Muscle layer of colon (tissue), 2 donors: ENCODE data around the gene CD3E.

ENCODE experiments used
- H3K27ac ChIP-seq: one replicate; pipeline ENCODE4 v1.7.0; 2013; ENCODE audit warnings: low read depth, mild to moderate bottlenecking, low read length, moderate library complexity
- H3K27me3 ChIP-seq, 2 donors: one replicate each; pipeline ENCODE4 v1.7.0; 2013; ENCODE audit warnings: low read length in 2 of 2, mild to moderate bottlenecking in 2 of 2; ENCODE audit not compliant: insufficient read depth in 2 of 2, control insufficient read depth in 1 of 2
- H3K36me3 ChIP-seq: one replicate; pipeline ENCODE4 v1.7.0; 2013; ENCODE audit warnings: mild to moderate bottlenecking, low read length; ENCODE audit not compliant: insufficient read depth
- H3K4me1 ChIP-seq: one replicate; pipeline ENCODE4 v1.7.0; 2013; ENCODE audit warnings: mild to moderate bottlenecking, low read length; ENCODE audit not compliant: insufficient read depth
- H3K4me3 ChIP-seq, 2 donors: one replicate each; pipeline ENCODE4 v1.7.0; 2013; ENCODE audit warnings: low read length in 2 of 2, low read depth in 1 of 2, mild to moderate bottlenecking in 1 of 2, moderate library complexity in 1 of 2
- H3K9ac ChIP-seq: one replicate; pipeline ENCODE4 v1.7.0; 2013; ENCODE audit warnings: low read length
- H3K9me3 ChIP-seq: one replicate; pipeline ENCODE4 v1.7.0; 2013; ENCODE audit warnings: mild to moderate bottlenecking, low read length
- donor health status: abdominal sarcoma.
- donor health status: Adenocarcinoma of cecum.

The CD3E gene

GRCh38 chr11:118312328-118312727 lies 7.8 kb downstream of the CD3E start:
- Histone ChIP-seq H3K27me3 (peaks cover 7 to 8% of the 10 kb centered on the region in 2 donors), H3K4me1 (no peaks in the 10 kb centered on the region), H3K9ac (no peak overlapping the region), H3K36me3 (no peaks in the 10 kb centered on the region), H3K9me3 (no peaks in the 10 kb centered on the region), H3K4me3 (no peak overlapping the region), H3K27ac (no peak overlapping the region)

- no peaks in the 10 kb centered on the region for H3K36me3 ChIP-seq
These were observed 8.7 kb downstream of the CD3E start for GRCh38 chr11:118313242-118313641.

GRCh38 chr11:118314988-118315411 lies 10.5 kb downstream of the CD3E start:
- Histone ChIP-seq H3K27me3 (peaks cover 7 to 8% of the 10 kb centered on the region in 2 donors), H3K4me3 (no peak overlapping the region), H3K9me3 (no peaks in the 10 kb centered on the region), H3K4me1 (no peaks in the 10 kb centered on the region), H3K27ac (no peak overlapping the region), H3K9ac (no peak overlapping the region), H3K36me3 (no peaks in the 10 kb centered on the region)

More at GRCh38 chr11:118313242-118313641, 8.7 kb downstream of the CD3E start:
- peaks cover 7 to 8% of the 10 kb centered on the region in 2 donors for H3K27me3 ChIP-seq
- no peaks in the 10 kb centered on the region for H3K9me3 ChIP-seq
- H3K4me1 ChIP-seq: no peaks in the 10 kb centered on the region
- no peak overlapping the region for H3K4me3 ChIP-seq
- no peak overlapping the region for H3K9ac ChIP-seq
- no peak overlapping the region for H3K27ac ChIP-seq

- H3K4me1 ChIP-seq: no peaks in the 10 kb centered on the region
- H3K27ac ChIP-seq: no peak overlapping the region
These were observed 13.6 kb downstream of the CD3E start for GRCh38 chr11:118318124-118318523.

GRCh38 chr11:118318581-118319336 lies 14.2 kb downstream of the CD3E start:
- Histone ChIP-seq H3K9ac (no peak overlapping the region), H3K27ac (no peak overlapping the region), H3K4me1 (no peaks in the 10 kb centered on the region)

More at GRCh38 chr11:118318124-118318523, 13.6 kb downstream of the CD3E start:
- no peak overlapping the region for H3K4me3 ChIP-seq
- no peaks in the 10 kb centered on the region for H3K9me3 ChIP-seq
- peaks cover 7 to 8% of the 10 kb centered on the region in 2 donors for H3K27me3 ChIP-seq
- H3K9ac ChIP-seq: no peak overlapping the region
- H3K36me3 ChIP-seq: no peaks in the 10 kb centered on the region

GRCh38 chr11:118319337-118319707 lies 14.8 kb downstream of the CD3E start:
- H3K4me3 ChIP-seq: no peak overlapping the region
- no peak overlapping the region for H3K27ac ChIP-seq
- no peaks in the 10 kb centered on the region for H3K4me1 ChIP-seq
- no peak overlapping the region for H3K9ac ChIP-seq
- no peaks in the 10 kb centered on the region for H3K36me3 ChIP-seq
- H3K9me3 ChIP-seq: no peaks in the 10 kb centered on the region
- H3K27me3 ChIP-seq: peaks cover 0 to 6% of the 10 kb centered on the region in 2 donors

More at GRCh38 chr11:118318581-118319336, 14.2 kb downstream of the CD3E start:
- H3K36me3 ChIP-seq: no peaks in the 10 kb centered on the region
- H3K9me3 ChIP-seq: no peaks in the 10 kb centered on the region
- H3K4me3 ChIP-seq: no peak overlapping the region
- H3K27me3 ChIP-seq: peaks cover 3 to 8% of the 10 kb centered on the region in 2 donors

GRCh38 chr11:118320515-118320914 lies 16.0 kb downstream of the CD3E start:
- Histone ChIP-seq H3K27me3 (no peaks in the 10 kb centered on the region), H3K9me3 (no peaks in the 10 kb centered on the region), H3K9ac (no peak overlapping the region), H3K27ac (no peak overlapping the region), H3K36me3 (no peaks in the 10 kb centered on the region), H3K4me3 (no peak overlapping the region), H3K4me1 (no peaks in the 10 kb centered on the region)

GRCh38 chr11:118321386-118322082 lies 17.0 kb downstream of the CD3E start:
- Histone ChIP-seq H3K9me3 (no peaks in the 10 kb centered on the region), H3K27me3 (no peaks in the 10 kb centered on the region), H3K4me1 (no peaks in the 10 kb centered on the region), H3K36me3 (no peaks in the 10 kb centered on the region), H3K4me3 (no peak overlapping the region), H3K27ac (no peak overlapping the region), H3K9ac (no peak overlapping the region)

- H3K9ac ChIP-seq: no peak overlapping the region
- no peaks in the 10 kb centered on the region for H3K4me1 ChIP-seq
- H3K36me3 ChIP-seq: no peaks in the 10 kb centered on the region
- no peaks in the 10 kb centered on the region for H3K9me3 ChIP-seq
- no peak overlapping the region for H3K4me3 ChIP-seq
- H3K27ac ChIP-seq: no peak overlapping the region
- no peaks in the 10 kb centered on the region for H3K27me3 ChIP-seq
These were observed 18.2 kb downstream of the CD3E start for GRCh38 chr11:118322721-118323120.

- Histone ChIP-seq H3K4me3 (no peak overlapping the region), H3K27ac (no peak overlapping the region), H3K36me3 (no peaks in the 10 kb centered on the region)
These were observed 20.8 kb downstream of the CD3E start for GRCh38 chr11:118325283-118325682.

GRCh38 chr11:118328745-118329144 lies 24.2 kb downstream of the CD3E start:
- Histone ChIP-seq H3K9ac (no peak overlapping the region), H3K9me3 (no peaks in the 10 kb centered on the region), H3K4me3 (no peak overlapping the region), H3K27me3 (no peaks in the 10 kb centered on the region), H3K4me1 (no peaks in the 10 kb centered on the region), H3K27ac (no peak overlapping the region), H3K36me3 (no peaks in the 10 kb centered on the region)

More at GRCh38 chr11:118325283-118325682, 20.8 kb downstream of the CD3E start:
- H3K9ac ChIP-seq: no peak overlapping the region
- no peaks in the 10 kb centered on the region for H3K4me1 ChIP-seq
- no peaks in the 10 kb centered on the region for H3K27me3 ChIP-seq
- H3K9me3 ChIP-seq: no peaks in the 10 kb centered on the region
